CD4-positive, alpha-beta T cell treated with Interleukin-10 for 1 hour (primary cell): ENCODE data around the gene CD300LB.
"Not testable (repeated sequence)": the region's sequence is repeated elsewhere in the genome, so short reads cannot be mapped to it uniquely, and the experiment has no call there.

Experiments used
- DNase-seq: peaks from one replicate; pipeline ENCODE4 v3.0.0-alpha.2; 2020

Gene CD300LB

GRCh38 chr17:74531231-74531761 lies at the start of gene CD300LB:
TSS of gene CD300LB (minus strand) at chr17:74531475. CDS start at chr17:74531350, 125 bp downstream.
- DNase-seq, result no peak

GRCh38 chr17:74579900-74580299 lies 48.6 kb upstream of the CD300LB start:
- DNase-seq, result no peak

GRCh38 chr17:74578979-74579378 lies 47.7 kb upstream of the CD300LB start:
- no peak for DNase-seq

GRCh38 chr17:74574489-74575142 lies 43.3 kb upstream of the CD300LB start:
- no peak for DNase-seq

GRCh38 chr17:74573635-74574034 lies 42.4 kb upstream of the CD300LB start:
- DNase-seq, result not testable (repeated sequence)

- DNase-seq, result no peak
These were observed 41.9 kb upstream of the CD300LB start for GRCh38 chr17:74573169-74573568.

- no peak for DNase-seq
These were observed 40.5 kb upstream of the CD300LB start for GRCh38 chr17:74571621-74572270.

GRCh38 chr17:74569020-74570003 lies 38.0 kb upstream of the CD300LB start:
- peak; percentile 21 for DNase-seq

GRCh38 chr17:74568106-74568873 lies 37.0 kb upstream of the CD300LB start:
- no peak for DNase-seq

GRCh38 chr17:74567397-74567796 lies 36.1 kb upstream of the CD300LB start, which contains the start of gene CD300H:
TSS of gene CD300H (minus strand) at chr17:74567509.
- DNase-seq, result no peak

GRCh38 chr17:74566132-74566753 lies 35.0 kb upstream of the CD300LB start:
- peak; percentile 28 for DNase-seq

GRCh38 chr17:74565126-74565525 lies 33.9 kb upstream of the CD300LB start:
- no peak for DNase-seq

GRCh38 chr17:74563358-74563757 lies 32.1 kb upstream of the CD300LB start:
- no peak for DNase-seq

- no peak for DNase-seq
These were observed 30.3 kb upstream of the CD300LB start for GRCh38 chr17:74561586-74561985.

- DNase-seq, result no peak
These were observed 27.7 kb upstream of the CD300LB start for GRCh38 chr17:74558882-74559519.

GRCh38 chr17:74558402-74558801 lies 27.1 kb upstream of the CD300LB start:
- DNase-seq, result not testable (repeated sequence)

GRCh38 chr17:74555427-74555940 lies 24.2 kb upstream of the CD300LB start:
- DNase-seq, result no peak

- DNase-seq, result no peak
These were observed 23.6 kb upstream of the CD300LB start for GRCh38 chr17:74554909-74555308.

- no peak for DNase-seq
These were observed 20.8 kb upstream of the CD300LB start for GRCh38 chr17:74552037-74552436.

GRCh38 chr17:74550602-74551001 lies 19.3 kb upstream of the CD300LB start:
- no peak for DNase-seq

- DNase-seq, result no peak
These were observed 18.1 kb upstream of the CD300LB start for GRCh38 chr17:74549343-74549742.
